Glutamatergic neuron (in vitro differentiated cells): ENCODE measurements around the gene KRT7. TPM values are rescaled to one million over a fixed set of nuclear protein-coding genes. Genes with fewer than 3 reads are reported as not detected.

Experiments
- DNase-seq: peaks from one replicate; pipeline ENCODE4 v3.0.0; 2022
- H3K27ac Mint-ChIP-seq: one replicate; pipeline ENCODE4 v1.8.0; 2020; ENCODE audit warnings: mild to moderate bottlenecking, mixed read lengths, inconsistent platforms; ENCODE audit not compliant: unreplicated experiment
- H3K27me3 Mint-ChIP-seq: one replicate; pipeline ENCODE4 v1.8.0; 2020; ENCODE audit warnings: mild to moderate bottlenecking, moderate library complexity, mixed read lengths, inconsistent platforms; ENCODE audit not compliant: unreplicated experiment
- H3K36me3 Mint-ChIP-seq: one replicate; pipeline ENCODE4 v1.8.0; 2020; ENCODE audit warnings: mild to moderate bottlenecking, mixed read lengths, inconsistent platforms; ENCODE audit not compliant: unreplicated experiment
- H3K4me1 Mint-ChIP-seq: one replicate; pipeline ENCODE4 v1.8.0; 2020; ENCODE audit warnings: mild to moderate bottlenecking, low read depth, mixed read lengths, inconsistent platforms; ENCODE audit not compliant: unreplicated experiment
- H3K4me3 Mint-ChIP-seq: one replicate; pipeline ENCODE4 v1.8.0; 2020; ENCODE audit warnings: mild to moderate bottlenecking, mixed read lengths, inconsistent platforms; ENCODE audit not compliant: unreplicated experiment
- H3K9me3 Mint-ChIP-seq: one replicate; pipeline ENCODE4 v1.8.0; 2020; ENCODE audit warnings: mild to moderate bottlenecking, moderate library complexity, mixed read lengths, inconsistent platforms; ENCODE audit not compliant: unreplicated experiment
- CTCF ChIP-seq: fragments of 200-600 bp; sonication (generic); IDR thresholded peaks from one replicate; pipeline ENCODE4 v1.5.0; 2021; ENCODE audit not compliant: partially characterized antibody, unreplicated experiment
- total RNA-seq: library from RNA; stranded (reverse); fragmentation: NEBNext Ultra II Directional; extraction: Animal tissue kit (Norgen Biotek cat#: 25700); gene quantifications from one replicate; pipeline ENCODE4 v1.2.1, GENCODE V29; 2021; ENCODE audit not compliant: unreplicated experiment

Gene KRT7
- total RNA-seq, 1 donor from 2014 or later, result not detected

- no peaks in the 10 kb centered on the region for H3K36me3 Mint-ChIP-seq
- H3K27ac Mint-ChIP-seq, result no peak overlapping the region
- peaks cover 7% of the 10 kb centered on the region for H3K9me3 Mint-ChIP-seq
- DNase-seq, result no peak
- no peak overlapping the region for H3K4me3 Mint-ChIP-seq
- H3K4me1 Mint-ChIP-seq, result peaks cover 7% of the 10 kb centered on the region
- H3K27me3 Mint-ChIP-seq, result peaks cover 15% of the 10 kb centered on the region
- no peak for TF ChIP-seq CTCF
These were observed 21.3 kb downstream of the KRT7 start for GRCh38 chr12:52254180-52254964.

GRCh38 chr12:52254965-52255751 lies 22.1 kb downstream of the KRT7 start:
- no peak for TF ChIP-seq CTCF
- Mint-ChIP-seq H3K4me3 (no peak overlapping the region), H3K27me3 (peaks cover 8% of the 10 kb centered on the region), H3K4me1 (peaks cover 7% of the 10 kb centered on the region), H3K27ac (no peak overlapping the region), H3K9me3 (peaks cover 9% of the 10 kb centered on the region), H3K36me3 (no peaks in the 10 kb centered on the region)
- no peak for DNase-seq

GRCh38 chr12:52255926-52256583 lies 23.0 kb downstream of the KRT7 start:
- H3K27ac Mint-ChIP-seq, result no peak overlapping the region
- peaks cover 7% of the 10 kb centered on the region for H3K4me1 Mint-ChIP-seq
- no peak for DNase-seq
- peaks cover 8% of the 10 kb centered on the region for H3K27me3 Mint-ChIP-seq
- TF ChIP-seq CTCF, result no peak
- peaks cover 9% of the 10 kb centered on the region for H3K9me3 Mint-ChIP-seq
- no peaks in the 10 kb centered on the region for H3K36me3 Mint-ChIP-seq
- H3K4me3 Mint-ChIP-seq, result no peak overlapping the region

GRCh38 chr12:52256584-52256935 lies 23.5 kb downstream of the KRT7 start:
- Mint-ChIP-seq H3K36me3 (no peaks in the 10 kb centered on the region), H3K27me3 (peaks cover 9% of the 10 kb centered on the region), H3K4me3 (no peak overlapping the region), H3K4me1 (peaks cover 7% of the 10 kb centered on the region), H3K9me3 (peaks cover 11% of the 10 kb centered on the region), H3K27ac (no peak overlapping the region)
- TF ChIP-seq CTCF, result no peak
- DNase-seq, result no peak
